MM.1S (cell line): ENCODE results near the gene DUXB.

Experiments used
- DNase-seq: peaks from one replicate; pipeline ENCODE4 v3.0.0-alpha.2; 2015
- H2AFZ ChIP-seq: fragments of 300-600 bp; sonication (generic); 2 replicates; pipeline ENCODE4 v1.6.0; 2016; ENCODE audit warnings: antibody characterized with exemption, low read length
- H3F3A ChIP-seq: fragments of 300-600 bp; sonication (generic); 2 replicates; pipeline ENCODE4 v1.6.1; 2016; ENCODE audit warnings: mild to moderate bottlenecking, antibody characterized with exemption, low read length, moderate library complexity, mixed read lengths; ENCODE audit not compliant: insufficient read depth
- H3K27ac ChIP-seq: fragments of 300-600 bp; sonication (generic); 2 replicates; pipeline ENCODE4 v1.5.1; 2016; ENCODE audit warnings: mild to moderate bottlenecking, low read length
- H3K27me3 ChIP-seq: fragments of 300-600 bp; sonication (generic); replicated peaks from 2 replicates; pipeline ENCODE4 v1.6.0; 2016; ENCODE audit warnings: low read length; ENCODE audit not compliant: insufficient read depth
- H3K36me3 ChIP-seq: fragments of 300-600 bp; sonication (generic); replicated peaks from 2 replicates; pipeline ENCODE4 v1.6.1; 2016; ENCODE audit warnings: mild to moderate bottlenecking, low read length, mixed read lengths; ENCODE audit not compliant: insufficient read depth
- H3K4me1 ChIP-seq: fragments of 300-600 bp; sonication (generic); 2 replicates; pipeline ENCODE4 v1.6.1; 2016; ENCODE audit warnings: low read length, mixed read lengths
- H3K4me2 ChIP-seq: fragments of 300-600 bp; sonication (generic); 2 replicates; pipeline ENCODE4 v1.6.0; 2016; ENCODE audit warnings: low read depth, low read length
- H3K4me3 ChIP-seq: fragments of 300-600 bp; sonication (generic); 2 replicates; pipeline ENCODE4 v1.5.1; 2016; ENCODE audit warnings: low read length, mixed read lengths
- H3K79me2 ChIP-seq: fragments of 300-600 bp; sonication (generic); 2 replicates; pipeline ENCODE4 v1.6.1; 2016; ENCODE audit warnings: mixed run types, low read length, mixed read lengths
- H3K9ac ChIP-seq: fragments of 300-600 bp; sonication (generic); 2 replicates; pipeline ENCODE4 v1.6.1; 2016; ENCODE audit warnings: low read length, mixed read lengths
- H3K9me2 ChIP-seq: fragments of 300-600 bp; sonication (generic); replicated peaks from 2 replicates; pipeline ENCODE4 v1.6.1; 2016; ENCODE audit warnings: mild to moderate bottlenecking, low read length, mixed read lengths; ENCODE audit not compliant: insufficient read depth
- H3K9me3 ChIP-seq: fragments of 300-600 bp; sonication (generic); replicated peaks from 2 replicates; pipeline ENCODE4 v1.6.1; 2016; ENCODE audit warnings: mild to moderate bottlenecking, low read length, mixed read lengths; ENCODE audit not compliant: insufficient read depth
- H4K20me1 ChIP-seq: fragments of 300-600 bp; sonication (generic); 2 replicates; pipeline ENCODE4 v1.6.1; 2016; ENCODE audit warnings: mild to moderate bottlenecking, low read length, moderate library complexity, mixed read lengths; ENCODE audit not compliant: insufficient read depth
- EZH2 ChIP-seq: fragments of 300-600 bp; sonication (generic); optimal IDR thresholded peaks from 2 replicates; pipeline ENCODE3; 2017; ENCODE audit warnings: low read depth, mild to moderate bottlenecking, antibody characterized with exemption, low read length, mixed read lengths
- EZH2phosphoT487 ChIP-seq: fragments of 300-600 bp; sonication (generic); IDR thresholded peaks from 2 replicates; pipeline ENCODE4 v1.6.1; 2018; ENCODE audit warnings: antibody characterized with exemption, low read length
- TF ChIP-seq, protein P1 (sequence below): fragments of 300-600 bp; sonication (generic); IDR thresholded peaks from 2 replicates; pipeline ENCODE4 v1.5.1; 2016; ENCODE audit warnings: antibody characterized with exemption, low read length, mixed read lengths

Gene DUXB

DNA sequence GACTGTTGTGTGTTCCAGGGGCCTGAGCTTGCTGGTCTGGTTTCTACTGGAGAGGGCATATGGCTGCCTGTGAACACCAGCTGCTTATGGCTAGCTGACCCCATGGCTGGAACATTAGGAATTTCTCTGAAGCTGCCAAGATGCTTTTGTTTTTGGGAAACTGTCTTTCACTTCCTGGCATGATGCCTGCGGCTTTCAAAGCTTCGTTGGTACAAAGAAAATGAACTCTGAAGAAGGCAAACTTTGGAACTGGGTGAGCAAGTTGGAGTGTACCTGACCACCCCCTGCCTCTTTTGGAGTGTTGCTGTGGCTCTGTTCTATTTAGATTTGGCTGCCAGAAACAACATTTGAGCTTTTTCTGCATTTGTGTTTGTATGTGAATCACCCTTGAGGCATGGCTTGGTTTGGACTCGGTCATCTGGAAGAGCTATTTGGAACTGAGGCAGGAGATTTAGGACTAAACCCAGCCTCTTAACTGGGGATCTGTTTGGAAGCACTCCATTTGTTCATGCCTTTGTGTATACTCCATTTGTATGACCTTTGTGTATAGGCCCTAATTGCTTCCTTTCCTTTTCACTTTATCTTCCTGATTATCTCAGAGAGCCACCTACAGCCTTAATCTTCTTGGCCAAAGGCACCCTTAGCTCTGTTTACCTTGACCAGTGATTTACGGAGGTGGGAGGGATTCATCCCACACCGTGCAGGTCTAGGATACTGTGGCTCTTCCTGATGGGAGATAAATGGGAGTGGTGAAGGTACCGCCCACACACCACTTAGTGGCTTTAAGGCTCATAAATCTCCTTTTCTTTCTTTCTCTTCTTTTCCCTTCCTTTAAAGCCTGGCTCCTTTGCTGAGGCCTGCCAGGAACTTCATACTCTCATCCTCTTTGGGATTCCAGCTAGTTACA lies 32.3 kb upstream of the DUXB start:
- Histone ChIP-seq H3K4me1 (no peaks in the 10 kb centered on the region), H3K9me2 (no peaks in the 10 kb centered on the region), H3K9me3 (no peaks in the 10 kb centered on the region), H3K27me3 (no peaks in the 10 kb centered on the region), H3K9ac (no peak overlapping the region), H3F3A (no peaks in the 10 kb centered on the region), H4K20me1 (no peaks in the 10 kb centered on the region), H2AFZ (no peak overlapping the region), H3K27ac (no peak overlapping the region), H3K36me3 (no peaks in the 10 kb centered on the region), H3K4me3 (no peak overlapping the region), H3K79me2 (no peaks in the 10 kb centered on the region), H3K4me2 (no peak overlapping the region)
- no peak for DNase-seq
- TF ChIP-seq EZH2phosphoT487 (no peak), EZH2 (no peak)
- TF ChIP-seq, protein P1, sequence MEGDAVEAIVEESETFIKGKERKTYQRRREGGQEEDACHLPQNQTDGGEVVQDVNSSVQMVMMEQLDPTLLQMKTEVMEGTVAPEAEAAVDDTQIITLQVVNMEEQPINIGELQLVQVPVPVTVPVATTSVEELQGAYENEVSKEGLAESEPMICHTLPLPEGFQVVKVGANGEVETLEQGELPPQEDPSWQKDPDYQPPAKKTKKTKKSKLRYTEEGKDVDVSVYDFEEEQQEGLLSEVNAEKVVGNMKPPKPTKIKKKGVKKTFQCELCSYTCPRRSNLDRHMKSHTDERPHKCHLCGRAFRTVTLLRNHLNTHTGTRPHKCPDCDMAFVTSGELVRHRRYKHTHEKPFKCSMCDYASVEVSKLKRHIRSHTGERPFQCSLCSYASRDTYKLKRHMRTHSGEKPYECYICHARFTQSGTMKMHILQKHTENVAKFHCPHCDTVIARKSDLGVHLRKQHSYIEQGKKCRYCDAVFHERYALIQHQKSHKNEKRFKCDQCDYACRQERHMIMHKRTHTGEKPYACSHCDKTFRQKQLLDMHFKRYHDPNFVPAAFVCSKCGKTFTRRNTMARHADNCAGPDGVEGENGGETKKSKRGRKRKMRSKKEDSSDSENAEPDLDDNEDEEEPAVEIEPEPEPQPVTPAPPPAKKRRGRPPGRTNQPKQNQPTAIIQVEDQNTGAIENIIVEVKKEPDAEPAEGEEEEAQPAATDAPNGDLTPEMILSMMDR: no peak

DNA sequence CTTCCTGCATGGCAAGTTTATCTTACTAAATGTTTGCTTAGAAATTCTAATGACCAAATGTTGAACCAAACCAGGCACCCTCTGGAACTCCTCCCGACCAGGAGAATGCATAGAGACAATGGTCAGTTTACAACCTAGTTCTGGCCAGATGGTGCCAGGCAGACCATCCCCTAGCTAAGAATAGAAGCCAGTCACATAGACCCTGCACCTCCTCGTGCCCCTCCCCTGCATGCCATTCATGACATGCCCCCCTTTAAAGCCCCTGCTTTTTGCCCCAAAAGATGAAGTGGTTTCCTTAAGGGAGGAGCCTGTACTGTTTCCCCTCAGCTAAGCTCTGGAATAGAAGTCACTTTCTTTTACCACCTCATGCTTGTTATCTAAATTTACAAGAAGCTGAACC lies 31.6 kb upstream of the DUXB start:
- no peaks in the 10 kb centered on the region for H3K9me2 ChIP-seq
- TF ChIP-seq, protein P1: no peak
- no peak for TF ChIP-seq EZH2
- TF ChIP-seq EZH2phosphoT487: no peak
- no peaks in the 10 kb centered on the region for H3K4me1 ChIP-seq
- no peaks in the 10 kb centered on the region for H3F3A ChIP-seq
- H3K36me3 ChIP-seq: no peaks in the 10 kb centered on the region
- DNase-seq: no peak
- no peak overlapping the region for H3K27ac ChIP-seq
- no peaks in the 10 kb centered on the region for H3K27me3 ChIP-seq
- no peaks in the 10 kb centered on the region for H4K20me1 ChIP-seq
- H3K4me3 ChIP-seq: no peak overlapping the region
- no peak overlapping the region for H3K4me2 ChIP-seq
- H2AFZ ChIP-seq: no peak overlapping the region
- no peak overlapping the region for H3K9ac ChIP-seq
- no peaks in the 10 kb centered on the region for H3K79me2 ChIP-seq
- no peaks in the 10 kb centered on the region for H3K9me3 ChIP-seq

DNA sequence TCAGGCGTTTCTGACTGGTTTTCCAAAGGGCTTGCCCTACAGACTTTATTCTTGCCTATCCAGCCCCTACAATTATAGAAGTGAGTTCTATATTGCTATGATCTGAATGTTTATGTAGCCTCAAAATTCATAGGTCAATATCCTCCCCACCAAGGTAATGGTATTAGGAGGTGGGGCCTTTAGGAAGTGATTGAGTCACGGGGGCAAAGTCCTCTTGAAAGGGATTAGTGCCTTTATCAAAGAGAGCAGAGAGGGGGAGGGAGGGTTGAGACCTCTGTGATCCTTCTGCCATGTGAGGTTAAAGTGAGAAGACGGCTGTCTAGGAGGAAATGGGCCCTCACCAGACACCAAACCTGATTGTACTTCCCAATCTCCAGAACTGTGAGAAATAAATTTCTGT lies 26.0 kb upstream of the DUXB start:
- Histone ChIP-seq H4K20me1 (no peaks in the 10 kb centered on the region), H3K27ac (no peak overlapping the region), H3K4me3 (no peak overlapping the region), H3K79me2 (no peaks in the 10 kb centered on the region), H3K4me1 (no peaks in the 10 kb centered on the region), H3K4me2 (no peak overlapping the region), H3K9me3 (no peaks in the 10 kb centered on the region), H3K27me3 (no peaks in the 10 kb centered on the region), H3K9ac (no peak overlapping the region), H3K36me3 (no peaks in the 10 kb centered on the region), H3K9me2 (no peaks in the 10 kb centered on the region), H3F3A (no peaks in the 10 kb centered on the region), H2AFZ (no peak overlapping the region)
- DNase-seq: no peak
- TF ChIP-seq EZH2phosphoT487: no peak
- TF ChIP-seq, protein P1: no peak
- TF ChIP-seq EZH2: no peak
